Common myeloid progenitor, CD34-positive (primary cell): ENCODE data around the gene GRK5.

Experiments used
- CTCF ChIA-PET: fragments of 350-600 bp; sonication (Branson Sonifier 250); formaldehyde crosslinking; loops from one replicate; lab custom pipeline; 2021; ENCODE audit warnings: antibody characterized with exemption; lab: Charles Lee
- POLR2A ChIA-PET: fragments of 350-600 bp; sonication (Branson Sonifier 250); formaldehyde crosslinking; loops from one replicate; lab custom pipeline; 2021; ENCODE audit warnings: antibody characterized with exemption; lab: Charles Lee
- DNase-seq, 3 donors: peaks; one replicate each; pipeline versions ENCODE4 v3.0.0 to v3.0.0-alpha.2; 2013
- H3K27ac ChIP-seq, 2 experiments: 1 replicate in 1 of 2; 2 replicates in 1 of 2; pipeline ENCODE4 v1.7.0; 2013; ENCODE audit warnings: inconsistent platforms in 2 of 2, low read length in 2 of 2, mild to moderate bottlenecking in 2 of 2, low read depth in 1 of 2, moderate library complexity in 1 of 2; ENCODE audit not compliant: severe bottlenecking in 2 of 2, insufficient read depth in 1 of 2, poor library complexity in 1 of 2
- H3K27me3 ChIP-seq, 5 experiments: replicated peaks in 2 of 5; 1 replicate in 3 of 5; 2 replicates in 2 of 5; pipeline versions ENCODE4 v1.6.1 to v1.7.0; 2013; ENCODE audit warnings: low read length in 4 of 5, mild to moderate bottlenecking in 2 of 5, moderate library complexity in 2 of 5, inconsistent platforms in 1 of 5; ENCODE audit not compliant: insufficient read depth in 5 of 5, control insufficient read depth in 4 of 5
- H3K36me3 ChIP-seq, 4 experiments: 1 replicate in 2 of 4; 2 replicates in 2 of 4; pipeline versions ENCODE4 v1.6.1 to v1.7.0; 2013; ENCODE audit warnings: low read length in 3 of 4, control low read depth in 1 of 4, mild to moderate bottlenecking in 1 of 4; ENCODE audit not compliant: control insufficient read depth in 4 of 4, insufficient read depth in 4 of 4
- H3K4me1 ChIP-seq, 4 experiments: 1 replicate in 3 of 4; 2 replicates in 1 of 4; pipeline versions ENCODE4 v1.6.1 to v1.7.1; 2013; ENCODE audit warnings: low read length in 3 of 4, mild to moderate bottlenecking in 3 of 4, control low read depth in 1 of 4, inconsistent platforms in 1 of 4, moderate library complexity in 1 of 4; ENCODE audit not compliant: control insufficient read depth in 4 of 4, insufficient read depth in 4 of 4; ENCODE audit errors: control extremely low read depth in 1 of 4
- H3K4me3 ChIP-seq, 7 experiments: 1 replicate in 4 of 7; 2 replicates in 3 of 7; pipeline versions ENCODE4 v1.5.1 to v1.7.0; 2013; ENCODE audit warnings: mild to moderate bottlenecking in 7 of 7, low read length in 6 of 7, moderate library complexity in 6 of 7, inconsistent platforms in 2 of 7, low read depth in 2 of 7, control low read depth in 1 of 7; ENCODE audit not compliant: insufficient read depth in 4 of 7, control insufficient read depth in 1 of 7; ENCODE audit errors: extremely low read depth in 1 of 7
- H3K9me3 ChIP-seq, 5 experiments: 1 replicate in 4 of 5; 2 replicates in 1 of 5; pipeline versions ENCODE4 v1.6.1 to v1.7.1; 2013; ENCODE audit warnings: low read length in 4 of 5, mild to moderate bottlenecking in 2 of 5, inconsistent platforms in 1 of 5, low read depth in 1 of 5, moderate library complexity in 1 of 5; ENCODE audit not compliant: control insufficient read depth in 4 of 5, insufficient read depth in 2 of 5; ENCODE audit errors: control extremely low read depth in 1 of 5
- WGBS: methylation state at CpG from one replicate; pipeline ENCODE4 v1.1.5; 2013; ENCODE audit not compliant: insufficient coverage; 5-methylcytosine and 5-hydroxymethylcytosine counted together

The GRK5 gene

GRCh38 chr10:119502209-119502608 lies 294.8 kb downstream of the GRK5 start:
- ChIA-PET POLR2A (no interaction called here), CTCF (no interaction called here)
- Histone ChIP-seq H3K36me3 (peaks cover 7 to 55% (median 24%) of the 10 kb centered on the region in 4 experiments), H3K27ac (no peak overlapping the region), H3K27me3 (no peaks in the 10 kb centered on the region), H3K4me3 (peak overlapping the region in 2 of 7 experiments; percentile 1 to 11), H3K9me3 (no peaks in the 10 kb centered on the region), H3K4me1 (peaks cover 0 to 21% (median 16%) of the 10 kb centered on the region in 4 experiments)
- peak in 2 of 3 donors; percentile 73 to 75 for DNase-seq
- WGBS = 65% methylated on average over 6 of the region's 12 CpGs

- Histone ChIP-seq H3K36me3 (peaks cover 7 to 55% (median 24%) of the 10 kb centered on the region in 4 experiments), H3K27me3 (no peaks in the 10 kb centered on the region), H3K9me3 (no peaks in the 10 kb centered on the region), H3K4me3 (peak overlapping the region in 2 of 7 experiments; percentile 1 to 11), H3K27ac (no peak overlapping the region), H3K4me1 (peaks cover 0 to 21% (median 16%) of the 10 kb centered on the region in 4 experiments)
- ChIA-PET CTCF (no interaction called here), POLR2A (no interaction called here)
- no peak for DNase-seq
- WGBS = 68% methylated on average over 18 of the region's 19 CpGs
These were observed 295.3 kb downstream of the GRK5 start for GRCh38 chr10:119502618-119503155.

GRCh38 chr10:119503821-119504220 lies 296.4 kb downstream of the GRK5 start:
- no peaks in the 10 kb centered on the region for H3K27me3 ChIP-seq
- peaks cover 4 to 54% (median 25%) of the 10 kb centered on the region in 4 experiments for H3K36me3 ChIP-seq
- no peak overlapping the region for H3K27ac ChIP-seq
- WGBS = 90% methylated on average over 2 of the region's 5 CpGs
- H3K4me3 ChIP-seq = no peak overlapping the region
- CTCF ChIA-PET = no interaction called here
- POLR2A ChIA-PET = no interaction called here
- no peaks in the 10 kb centered on the region for H3K9me3 ChIP-seq
- no peak for DNase-seq
- peaks cover 0 to 21% (median 16%) of the 10 kb centered on the region in 4 experiments for H3K4me1 ChIP-seq

- Histone ChIP-seq H3K27ac (no peak overlapping the region), H3K27me3 (no peaks in the 10 kb centered on the region), H3K4me3 (no peak overlapping the region), H3K9me3 (no peaks in the 10 kb centered on the region), H3K36me3 (peaks cover 4 to 46% (median 19%) of the 10 kb centered on the region in 4 experiments), H3K4me1 (peaks cover 0 to 21% (median 16%) of the 10 kb centered on the region in 4 experiments)
- ChIA-PET CTCF (no interaction called here), POLR2A (no interaction called here)
- no peak for DNase-seq
- WGBS = 100% methylated on average over 7 of the region's 10 CpGs
These were observed 297.3 kb downstream of the GRK5 start for GRCh38 chr10:119504651-119505050.

- Histone ChIP-seq H3K36me3 (peaks cover 4 to 44% (median 19%) of the 10 kb centered on the region in 4 experiments), H3K27me3 (no peaks in the 10 kb centered on the region), H3K27ac (no peak overlapping the region), H3K4me3 (no peak overlapping the region), H3K9me3 (no peaks in the 10 kb centered on the region), H3K4me1 (peaks cover 0 to 21% (median 16%) of the 10 kb centered on the region in 4 experiments)
- POLR2A ChIA-PET = no interaction called here
- no peak for DNase-seq
- 98% methylated on average over 11 of the region's 12 CpGs for WGBS
- CTCF ChIA-PET = no interaction called here
These were observed 297.8 kb downstream of the GRK5 start for GRCh38 chr10:119505131-119505551.
